Measurements from ENCODE around the gene OPRL1.

- TF ChIP-seq CTCF (IDR thresholded peaks at IDR 0.05) (no peak), POLR2A (IDR thresholded peaks at IDR 0.05) (no peak), POLR2AphosphoS5 (IDR thresholded peaks at IDR 0.05) (no peak)
Measured at GRCh38 chr20:64099880-64100565, 20.1 kb downstream of the OPRL1 start.

Data from breast epithelium (tissue), 3 donors.